ENCODE measurements around the gene ABHD16B. TPM values are rescaled to one million over a fixed set of nuclear protein-coding genes. Genes with fewer than 3 reads are reported as not detected.

The ABHD16B gene
- total RNA-seq, 4 donors from 2014 or later = not detected

DNA sequence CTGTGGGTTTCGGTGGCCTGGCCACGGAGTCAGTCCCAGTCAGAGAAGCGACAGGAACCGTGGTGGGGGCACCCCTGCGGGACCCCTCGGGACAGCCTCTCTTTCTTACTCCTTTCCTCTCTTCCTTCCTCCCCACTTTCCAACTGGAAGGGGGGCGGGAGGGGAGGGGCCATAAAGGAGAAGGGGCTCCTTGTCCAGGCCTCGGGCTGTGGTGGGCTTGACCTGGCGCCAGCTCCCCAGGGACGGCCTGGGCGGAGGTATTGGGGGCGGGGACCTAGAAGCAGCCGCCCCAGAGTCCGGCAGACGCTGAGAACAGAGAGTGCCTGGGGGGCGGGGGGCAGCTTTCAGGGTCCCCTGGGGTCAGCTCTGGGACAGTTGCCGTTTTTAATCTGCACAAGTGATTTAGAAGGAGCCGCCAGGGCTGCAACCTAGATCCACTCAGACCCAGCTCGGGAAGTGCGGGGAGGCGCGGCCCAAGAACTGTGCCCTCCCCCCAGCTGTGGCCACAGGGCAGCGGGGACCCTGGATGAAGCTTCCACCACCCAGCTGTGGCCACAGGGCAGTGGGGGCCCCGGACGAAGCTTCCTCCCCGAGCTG, 6.4 kb upstream of the ABHD16B start:
- peak overlapping the region in 3 of 4 donors; percentile 0 to 36 (median 21) for H3K4me3 ChIP-seq
- WGBS, 2 donors = 10% methylated on average over 9 of the region's 26 CpGs; no CpG with 5 or more reads in 1 of the 2 donors

DNA sequence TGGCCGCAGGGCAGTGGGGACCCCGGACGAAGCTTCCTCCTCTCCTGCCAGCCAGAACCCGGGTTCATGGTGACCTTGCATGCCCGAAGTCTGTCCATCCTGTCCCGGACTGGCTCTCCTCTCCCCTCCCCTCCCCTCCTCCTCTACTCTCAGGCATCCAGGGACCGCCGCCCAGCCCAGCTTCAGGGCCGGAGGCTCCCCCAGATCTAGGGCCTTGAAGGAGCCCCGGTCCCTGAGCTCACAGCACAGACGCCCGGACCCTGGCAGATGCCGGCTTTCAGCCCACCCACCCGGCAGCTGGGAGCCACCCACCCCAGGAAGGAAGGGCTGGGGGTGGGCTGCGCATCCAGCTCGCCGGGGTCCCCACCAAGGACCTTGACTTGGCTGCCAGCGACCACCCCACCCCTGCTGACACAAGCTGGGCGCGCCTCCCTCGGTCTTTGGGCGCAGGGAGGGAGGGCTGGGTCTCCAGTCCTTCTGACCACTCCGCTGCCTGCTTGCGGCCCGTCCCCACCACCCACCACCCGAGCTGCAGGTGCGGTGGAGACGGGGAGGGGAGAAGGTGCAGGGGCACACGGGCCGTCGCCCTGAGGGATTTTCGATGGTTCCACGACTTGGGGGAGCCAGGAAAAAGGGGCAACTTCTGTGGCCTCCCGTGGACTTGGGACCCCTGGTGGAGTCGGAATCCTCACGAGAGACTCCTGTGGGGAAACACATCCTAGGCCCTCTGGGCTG, 5.8 kb upstream of the ABHD16B start:
- Histone ChIP-seq H3K9me3 (no peaks in the 10 kb centered on the region), H3K27ac (peak overlapping the region; percentile 62 to 81 (median 75)), H3K36me3 (no peaks in the 10 kb centered on the region), H3K27me3 (peaks cover 0 to 75% (median 9%) of the 10 kb centered on the region in 4 donors), H3K4me3 (peak overlapping the region in 3 of 4 donors; percentile 0 to 36 (median 21)), H3K4me1 (peaks cover 34 to 59% (median 42%) of the 10 kb centered on the region in 3 donors)
- no peak for TF ChIP-seq POLR2A (IDR thresholded peaks at IDR 0.05)
- no peak for TF ChIP-seq CTCF (IDR thresholded peaks at IDR 0.05)
- intact Hi-C loops (cut with DNase I) = no loop called here
- DNase-seq = no peak
- WGBS, 2 donors = 8 to 42% methylated on average over 7 to 12 of the region's 36 CpGs

More for the DNA sequence above, 6.4 kb upstream of the ABHD16B start:
- H3K9me3 ChIP-seq = no peaks in the 10 kb centered on the region
- H3K36me3 ChIP-seq = no peaks in the 10 kb centered on the region
- H3K4me1 ChIP-seq = peaks cover 34 to 59% (median 42%) of the 10 kb centered on the region in 3 donors
- intact Hi-C loops (cut with DNase I) = no loop called here
- TF ChIP-seq CTCF (IDR thresholded peaks at IDR 0.05) (no peak), POLR2A (IDR thresholded peaks at IDR 0.05) (no peak)
- DNase-seq = no peak
- H3K27ac ChIP-seq = peak overlapping the region; percentile 62 to 81 (median 75)
- H3K27me3 ChIP-seq = peaks cover 0 to 75% (median 9%) of the 10 kb centered on the region in 4 donors

DNA sequence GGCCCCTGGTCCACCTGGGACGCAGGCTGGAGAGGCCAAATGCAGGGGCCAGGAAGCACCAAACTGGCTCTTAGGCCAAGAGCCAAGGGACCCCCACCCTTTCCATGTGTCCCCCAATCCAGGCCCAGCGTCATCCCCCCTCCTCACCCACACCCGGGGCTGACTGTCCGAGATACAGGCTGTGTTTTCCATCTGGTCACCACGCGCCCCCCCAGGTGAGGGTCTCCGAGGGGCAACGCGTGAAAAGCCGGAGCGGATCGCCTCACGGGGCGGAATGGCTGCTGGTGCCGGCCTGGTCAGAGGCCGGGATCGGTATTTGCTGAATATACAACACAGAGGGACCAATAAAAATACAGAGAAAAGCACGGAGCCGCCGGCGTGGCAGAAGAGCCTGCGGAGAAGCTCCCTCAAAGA, 5.2 kb upstream of the ABHD16B start:
- Histone ChIP-seq H3K9me3 (no peaks in the 10 kb centered on the region), H3K4me3 (no peak overlapping the region), H3K4me1 (peaks cover 34 to 59% (median 42%) of the 10 kb centered on the region in 3 donors), H3K36me3 (peaks cover 0 to 4% (median 0%) of the 10 kb centered on the region in 3 donors), H3K27me3 (peaks cover 0 to 70% (median 9%) of the 10 kb centered on the region in 4 donors), H3K27ac (no peak overlapping the region)
- 64 to 66% methylated on average over 7 to 20 of the region's 22 CpGs for WGBS, 2 donors
- intact Hi-C loops (cut with DNase I) = no loop called here
- TF ChIP-seq CTCF (IDR thresholded peaks at IDR 0.05) = no peak
- no peak for TF ChIP-seq POLR2A (IDR thresholded peaks at IDR 0.05)
- DNase-seq = no peak

DNA sequence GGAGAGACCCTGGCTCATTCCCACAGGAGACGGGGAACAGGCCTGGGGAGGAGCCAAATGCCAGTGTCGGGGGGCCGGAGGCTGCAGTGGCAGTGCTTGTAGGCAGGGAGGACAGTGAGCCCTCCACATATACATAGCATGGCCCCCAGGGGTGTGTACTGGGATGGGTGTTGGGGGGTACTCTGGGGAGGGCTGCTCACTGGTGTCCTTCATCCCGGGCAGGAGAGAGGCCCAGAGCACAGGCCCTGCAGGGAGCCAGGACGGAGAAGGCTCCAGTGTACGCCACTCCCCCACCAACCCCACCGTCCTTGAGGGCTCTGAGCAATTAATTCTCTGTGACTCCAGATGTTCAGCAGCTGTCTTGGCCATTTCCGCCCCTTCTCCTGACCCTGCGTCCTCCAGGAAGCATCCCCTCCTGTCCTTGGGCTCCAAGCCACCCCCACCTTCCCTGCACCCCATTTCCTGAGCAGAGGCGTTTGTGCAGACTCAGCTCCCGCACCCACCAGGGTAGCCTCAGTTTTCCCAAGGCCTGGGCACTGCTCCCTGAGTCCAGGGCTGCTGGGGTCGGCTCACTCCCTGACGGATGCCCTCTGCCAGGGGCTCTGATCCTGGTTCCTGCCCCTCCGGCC, 3.4 kb upstream of the ABHD16B start:
- H3K27ac ChIP-seq = peak overlapping the region in 3 of 4 donors; percentile 22 to 72 (median 65)
- intact Hi-C loops (cut with DNase I) = no loop called here

More for the DNA sequence above, 3.4 kb upstream of the ABHD16B start:
- DNase-seq = no peak
- Histone ChIP-seq H3K4me3 (no peak overlapping the region), H3K27me3 (peaks cover 0 to 58% (median 9%) of the 10 kb centered on the region in 4 donors), H3K36me3 (peaks cover 0 to 22% (median 10%) of the 10 kb centered on the region in 3 donors), H3K4me1 (peaks cover 34 to 65% (median 42%) of the 10 kb centered on the region in 3 donors), H3K9me3 (no peaks in the 10 kb centered on the region)
- 12 to 20% methylated on average over 7 to 9 of the region's 14 CpGs for WGBS, 2 donors
- no peak for TF ChIP-seq CTCF (IDR thresholded peaks at IDR 0.05)
- no peak for TF ChIP-seq POLR2A (IDR thresholded peaks at IDR 0.05)
